Gastrocnemius medialis (tissue), 4 donors: ENCODE results near the gene SLC2A1.

Source experiments
- CTCF ChIP-seq, 5 experiments: fragments of 450-650 bp in 3 of 5; fragments of 200-600 bp in 2 of 5; sonication (generic) in 2 of 5; IDR thresholded peaks in 4 of 5; conservative IDR thresholded peaks in 1 of 5; 1 replicate in 4 of 5; 2 replicates in 1 of 5; pipeline ENCODE4 v1.5.1; 2016 to 2019; ENCODE audit warnings: antibody characterized with exemption in 5 of 5, mild to moderate bottlenecking in 3 of 5, moderate library complexity in 3 of 5
- POLR2A ChIP-seq, 2 donors: fragments of 450-650 bp; IDR thresholded peaks; one replicate each; pipeline ENCODE4 v1.6.1; 2017; ENCODE audit warnings: antibody characterized with exemption in 2 of 2, mild to moderate bottlenecking in 2 of 2, moderate library complexity in 2 of 2

GRCh38 chr1:42992054-42992571, 33.4 kb upstream of the SLC2A1 start:
- no peak for TF ChIP-seq POLR2A (IDR thresholded peaks at IDR 0.05)
- no peak for TF ChIP-seq CTCF (IDR thresholded peaks at IDR 0.05 in 4 of 5, conservative IDR thresholded peaks at IDR 0.05 in 1 of 5)
